Osteoblast (primary cell): ENCODE measurements around the gene EFHC1. TPM values are rescaled to one million over a fixed set of nuclear protein-coding genes. Genes with fewer than 3 reads are reported as not detected.

ENCODE experiments used
- DNase-seq: peaks from one replicate; pipeline ENCODE4 v3.0.0; 2011; ENCODE audit warnings: low spot score, mixed read lengths; ENCODE audit not compliant: insufficient read length; ENCODE audit errors: missing footprints
- H2AFZ ChIP-seq: 2 replicates; pipeline ENCODE4 v1.6.0; 2011; ENCODE audit warnings: mild to moderate bottlenecking, low read length
- H3K27ac ChIP-seq: 2 replicates; pipeline ENCODE4 v1.5.1; 2011; ENCODE audit warnings: mild to moderate bottlenecking, low read depth, low read length, moderate library complexity
- H3K27me3 ChIP-seq: 2 replicates; pipeline ENCODE4 v1.6.0; 2012; ENCODE audit warnings: mild to moderate bottlenecking, control low read depth, inconsistent platforms, low read length, moderate library complexity; ENCODE audit not compliant: insufficient read depth
- H3K36me3 ChIP-seq: 2 replicates; pipeline ENCODE4 v1.5.1; 2011; ENCODE audit warnings: mild to moderate bottlenecking, low read length, control low read depth, moderate library complexity; ENCODE audit not compliant: insufficient read depth
- H3K4me1 ChIP-seq: 2 replicates; pipeline ENCODE4 v1.5.1; 2011; ENCODE audit warnings: mild to moderate bottlenecking, low read length, control low read depth, moderate library complexity; ENCODE audit not compliant: insufficient read depth
- H3K4me2 ChIP-seq: 2 replicates; pipeline ENCODE4 v1.6.0; 2011; ENCODE audit warnings: mild to moderate bottlenecking, low read length; ENCODE audit not compliant: insufficient read depth
- H3K4me3 ChIP-seq: fragments of 200-600 bp; sonication (generic); 3 replicates; pipeline ENCODE4 v1.5.1; 2012; ENCODE audit warnings: mild to moderate bottlenecking, low read length, inconsistent platforms; ENCODE audit not compliant: insufficient read depth
- H3K79me2 ChIP-seq: 2 replicates; pipeline ENCODE4 v1.6.0; 2012; ENCODE audit warnings: mild to moderate bottlenecking, low read length, control low read depth, inconsistent platforms; ENCODE audit not compliant: insufficient read depth
- H3K9me3 ChIP-seq: 2 replicates; pipeline ENCODE4 v1.5.1; 2011; ENCODE audit warnings: low read depth, low read length, control low read depth
- H4K20me1 ChIP-seq: 2 replicates; pipeline ENCODE4 v1.6.0; 2012; ENCODE audit warnings: mild to moderate bottlenecking, low read length, control low read depth; ENCODE audit not compliant: insufficient read depth
- total RNA-seq: library from RNA; depleted of rRNA; stranded (reverse); fragments of >200 nt; gene quantifications from 2 replicates; pipeline ENCODE4 v1.2.3, GENCODE V29; 2012
- TF ChIP-seq, protein P1 (sequence below): IDR thresholded peaks from 2 replicates; pipeline ENCODE4 v1.5.1; 2011; ENCODE audit warnings: mild to moderate bottlenecking, low read depth, low read length, moderate library complexity; ENCODE audit errors: extremely low read depth

EFHC1 gene
- total RNA-seq, 1 donor: 31.1 TPM

DNA sequence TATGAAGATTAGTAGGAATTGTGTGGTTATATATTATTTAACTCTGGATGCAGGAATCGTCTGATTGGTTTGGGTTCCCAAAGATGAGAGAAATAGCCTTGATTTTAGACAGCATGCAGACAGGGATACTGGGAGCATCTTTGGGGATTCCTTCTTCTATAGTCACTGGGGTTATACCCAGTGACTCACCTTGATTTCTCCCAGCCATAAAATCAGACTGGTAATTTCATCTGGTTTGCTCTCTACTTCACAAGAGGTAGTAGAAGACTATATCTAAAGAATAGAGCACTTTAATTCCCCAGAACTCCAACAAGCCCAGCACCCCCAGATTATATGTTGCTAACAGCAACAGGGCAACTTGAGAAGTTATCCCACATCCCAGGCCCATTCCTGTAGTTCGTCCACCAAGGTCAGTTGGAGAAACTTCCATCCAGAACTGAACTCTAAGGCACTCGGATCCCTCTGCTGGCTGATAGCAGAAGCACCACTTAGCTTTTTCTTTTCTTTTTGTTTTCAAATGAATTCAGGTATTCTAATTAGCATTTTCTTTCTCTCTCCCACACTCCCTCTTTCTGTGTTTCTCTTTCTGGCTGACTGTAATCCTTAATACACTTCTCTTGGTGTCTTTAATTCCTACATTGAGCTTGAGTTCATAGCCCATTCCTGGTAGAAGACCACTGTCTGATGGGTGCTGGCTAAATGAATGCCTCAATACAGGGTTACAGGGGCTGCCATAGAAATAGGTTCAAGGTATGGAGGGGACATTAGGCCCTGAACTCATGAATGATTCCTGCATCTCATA, 20.4 kb upstream of the EFHC1 start:
- H2AFZ ChIP-seq: no peak overlapping the region
- H3K27ac ChIP-seq: no peak overlapping the region
- H3K4me1 ChIP-seq: peaks cover 4% of the 10 kb centered on the region
- H3K4me2 ChIP-seq: no peak overlapping the region
- H4K20me1 ChIP-seq: no peaks in the 10 kb centered on the region
- TF ChIP-seq, protein P1, sequence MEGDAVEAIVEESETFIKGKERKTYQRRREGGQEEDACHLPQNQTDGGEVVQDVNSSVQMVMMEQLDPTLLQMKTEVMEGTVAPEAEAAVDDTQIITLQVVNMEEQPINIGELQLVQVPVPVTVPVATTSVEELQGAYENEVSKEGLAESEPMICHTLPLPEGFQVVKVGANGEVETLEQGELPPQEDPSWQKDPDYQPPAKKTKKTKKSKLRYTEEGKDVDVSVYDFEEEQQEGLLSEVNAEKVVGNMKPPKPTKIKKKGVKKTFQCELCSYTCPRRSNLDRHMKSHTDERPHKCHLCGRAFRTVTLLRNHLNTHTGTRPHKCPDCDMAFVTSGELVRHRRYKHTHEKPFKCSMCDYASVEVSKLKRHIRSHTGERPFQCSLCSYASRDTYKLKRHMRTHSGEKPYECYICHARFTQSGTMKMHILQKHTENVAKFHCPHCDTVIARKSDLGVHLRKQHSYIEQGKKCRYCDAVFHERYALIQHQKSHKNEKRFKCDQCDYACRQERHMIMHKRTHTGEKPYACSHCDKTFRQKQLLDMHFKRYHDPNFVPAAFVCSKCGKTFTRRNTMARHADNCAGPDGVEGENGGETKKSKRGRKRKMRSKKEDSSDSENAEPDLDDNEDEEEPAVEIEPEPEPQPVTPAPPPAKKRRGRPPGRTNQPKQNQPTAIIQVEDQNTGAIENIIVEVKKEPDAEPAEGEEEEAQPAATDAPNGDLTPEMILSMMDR: peak; percentile 94
- H3K79me2 ChIP-seq: no peaks in the 10 kb centered on the region
- H3K4me3 ChIP-seq: no peak overlapping the region
- DNase-seq: peak; percentile 89
- no peaks in the 10 kb centered on the region for H3K27me3 ChIP-seq
- H3K9me3 ChIP-seq: no peaks in the 10 kb centered on the region
- H3K36me3 ChIP-seq: no peaks in the 10 kb centered on the region

DNA sequence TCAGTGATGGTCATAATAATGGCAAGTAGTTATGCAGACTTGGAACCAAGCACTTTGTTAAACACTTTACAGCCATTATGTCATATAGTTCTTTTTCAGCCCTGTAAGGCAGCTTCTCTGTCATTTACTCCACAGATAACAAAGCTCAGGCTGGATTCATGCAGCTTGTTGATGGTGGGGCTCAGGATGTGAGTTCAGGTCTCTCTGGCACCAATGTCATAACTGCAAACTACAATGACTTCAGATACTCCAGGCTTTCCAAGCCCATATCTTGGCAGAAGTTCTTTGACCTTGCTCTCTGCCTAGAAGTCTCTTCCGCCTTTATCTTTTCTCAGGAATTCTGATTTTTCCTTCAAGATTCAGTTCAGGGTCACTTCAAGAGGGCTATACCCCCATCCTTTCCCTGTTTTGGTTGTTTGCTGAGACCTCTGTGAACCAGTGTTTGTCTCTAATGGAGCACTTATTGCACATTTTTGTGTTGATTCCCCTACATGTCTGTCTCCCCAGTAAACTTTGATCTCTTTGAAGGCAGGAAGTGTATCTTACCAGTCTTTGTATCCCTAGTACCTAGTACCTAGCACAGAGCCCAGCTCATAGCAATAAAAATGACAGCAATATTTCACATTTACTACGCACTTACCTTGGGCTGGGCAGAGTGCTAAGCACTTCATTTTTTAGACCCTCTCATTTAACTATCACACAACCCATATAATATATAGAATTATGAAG, 19.7 kb upstream of the EFHC1 start:
- Histone ChIP-seq H3K36me3 (no peaks in the 10 kb centered on the region), H2AFZ (no peak overlapping the region), H4K20me1 (no peaks in the 10 kb centered on the region), H3K79me2 (no peaks in the 10 kb centered on the region), H3K27me3 (no peaks in the 10 kb centered on the region), H3K4me2 (no peak overlapping the region), H3K9me3 (no peaks in the 10 kb centered on the region), H3K4me1 (peaks cover 4% of the 10 kb centered on the region), H3K4me3 (no peak overlapping the region), H3K27ac (no peak overlapping the region)
- TF ChIP-seq, protein P1: no peak
- no peak for DNase-seq

DNA sequence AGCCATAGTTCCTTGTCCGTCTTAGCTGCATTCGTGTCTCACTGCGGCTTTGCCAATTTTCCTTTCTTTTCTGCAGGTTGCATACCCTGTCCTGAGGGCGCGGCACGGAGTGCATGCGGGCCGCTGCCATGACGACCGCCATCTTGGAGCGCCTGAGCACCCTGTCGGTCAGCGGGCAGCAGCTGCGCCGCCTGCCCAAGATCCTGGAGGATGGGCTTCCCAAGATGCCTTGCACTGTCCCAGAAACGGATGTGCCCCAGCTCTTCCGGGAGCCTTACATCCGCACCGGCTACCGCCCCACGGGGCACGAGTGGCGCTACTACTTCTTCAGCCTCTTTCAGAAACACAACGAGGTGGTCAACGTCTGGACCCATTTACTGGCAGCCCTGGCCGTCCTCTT, 17.1 kb upstream of the EFHC1 start:
- Histone ChIP-seq H3K36me3 (no peaks in the 10 kb centered on the region), H3K4me2 (no peak overlapping the region), H4K20me1 (no peaks in the 10 kb centered on the region), H2AFZ (no peak overlapping the region), H3K79me2 (no peaks in the 10 kb centered on the region), H3K4me3 (no peak overlapping the region), H3K4me1 (peaks cover 4% of the 10 kb centered on the region), H3K9me3 (no peaks in the 10 kb centered on the region), H3K27ac (no peak overlapping the region), H3K27me3 (no peaks in the 10 kb centered on the region)
- TF ChIP-seq, protein P1: no peak
- no peak for DNase-seq

DNA sequence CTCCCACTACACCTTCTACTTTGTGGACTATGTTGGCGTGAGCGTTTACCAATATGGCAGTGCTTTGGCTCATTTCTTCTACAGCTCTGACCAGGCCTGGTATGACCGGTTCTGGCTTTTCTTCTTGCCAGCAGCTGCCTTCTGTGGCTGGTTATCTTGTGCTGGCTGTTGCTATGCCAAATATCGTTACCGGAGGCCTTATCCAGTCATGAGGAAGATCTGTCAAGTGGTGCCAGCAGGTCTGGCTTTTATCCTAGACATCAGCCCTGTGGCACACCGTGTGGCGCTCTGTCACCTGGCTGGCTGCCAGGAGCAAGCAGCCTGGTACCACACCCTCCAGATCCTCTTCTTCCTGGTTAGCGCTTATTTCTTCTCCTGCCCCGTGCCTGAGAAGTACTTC, 16.5 kb upstream of the EFHC1 start:
- Histone ChIP-seq H3K79me2 (peaks cover 2% of the 10 kb centered on the region), H4K20me1 (no peaks in the 10 kb centered on the region), H2AFZ (no peak overlapping the region), H3K4me1 (peaks cover 4% of the 10 kb centered on the region), H3K4me3 (no peak overlapping the region), H3K4me2 (no peak overlapping the region), H3K9me3 (no peaks in the 10 kb centered on the region), H3K36me3 (no peaks in the 10 kb centered on the region), H3K27me3 (no peaks in the 10 kb centered on the region), H3K27ac (no peak overlapping the region)
- no peak for DNase-seq
- TF ChIP-seq, protein P1: no peak
